HG02981 (cell line): ENCODE results near the gene RDM1.

Source experiments
- ATAC-seq: cut with Tn5 transposase; IDR thresholded peaks from one replicate; pipeline ENCODE4 v1.9.1; 2021; ENCODE audit warnings: mild to moderate bottlenecking, moderate library complexity; ENCODE audit not compliant: unreplicated experiment

Gene RDM1

GRCh38 chr17:35875072-35875799, 55.3 kb downstream of the RDM1 start:
- ATAC-seq: no peak

DNA sequence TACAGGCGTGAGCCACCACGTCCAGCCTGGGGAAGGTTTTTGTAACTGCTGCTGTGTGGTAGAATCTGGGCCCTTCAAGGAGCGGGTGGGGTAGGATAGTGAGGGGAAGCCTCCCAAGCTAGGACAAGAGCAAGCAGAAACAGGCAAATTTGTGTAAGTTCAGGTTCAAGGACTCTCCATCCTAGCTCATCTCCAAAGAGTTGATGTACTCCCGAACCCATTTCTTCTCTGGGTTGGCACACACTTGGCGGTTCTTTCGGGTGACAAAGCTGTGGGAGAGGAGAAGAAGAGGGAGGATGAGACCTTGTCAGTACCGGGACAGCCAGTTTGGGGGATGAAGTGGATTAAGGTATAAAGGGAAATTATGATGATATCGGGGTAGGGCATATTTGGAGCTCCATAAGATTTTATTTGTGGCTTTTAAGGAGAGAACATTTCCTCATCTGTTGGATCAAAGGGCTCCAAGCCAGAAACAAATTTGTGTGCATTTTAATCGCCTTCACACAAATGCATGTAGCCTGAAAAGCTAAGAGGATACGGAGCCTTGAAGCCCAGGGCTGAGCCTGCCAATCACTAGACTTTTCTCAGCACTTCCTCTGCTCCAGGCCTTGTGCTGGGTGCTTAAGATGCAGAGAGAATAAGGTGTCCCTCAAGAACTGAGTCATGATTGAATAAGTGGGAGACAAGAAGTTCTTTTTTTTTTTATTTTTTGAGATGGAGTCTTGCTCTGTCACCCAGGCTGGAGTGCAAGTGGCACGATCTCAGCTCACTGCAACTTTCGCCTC, 58.2 kb downstream of the RDM1 start:
- ATAC-seq: no peak

DNA sequence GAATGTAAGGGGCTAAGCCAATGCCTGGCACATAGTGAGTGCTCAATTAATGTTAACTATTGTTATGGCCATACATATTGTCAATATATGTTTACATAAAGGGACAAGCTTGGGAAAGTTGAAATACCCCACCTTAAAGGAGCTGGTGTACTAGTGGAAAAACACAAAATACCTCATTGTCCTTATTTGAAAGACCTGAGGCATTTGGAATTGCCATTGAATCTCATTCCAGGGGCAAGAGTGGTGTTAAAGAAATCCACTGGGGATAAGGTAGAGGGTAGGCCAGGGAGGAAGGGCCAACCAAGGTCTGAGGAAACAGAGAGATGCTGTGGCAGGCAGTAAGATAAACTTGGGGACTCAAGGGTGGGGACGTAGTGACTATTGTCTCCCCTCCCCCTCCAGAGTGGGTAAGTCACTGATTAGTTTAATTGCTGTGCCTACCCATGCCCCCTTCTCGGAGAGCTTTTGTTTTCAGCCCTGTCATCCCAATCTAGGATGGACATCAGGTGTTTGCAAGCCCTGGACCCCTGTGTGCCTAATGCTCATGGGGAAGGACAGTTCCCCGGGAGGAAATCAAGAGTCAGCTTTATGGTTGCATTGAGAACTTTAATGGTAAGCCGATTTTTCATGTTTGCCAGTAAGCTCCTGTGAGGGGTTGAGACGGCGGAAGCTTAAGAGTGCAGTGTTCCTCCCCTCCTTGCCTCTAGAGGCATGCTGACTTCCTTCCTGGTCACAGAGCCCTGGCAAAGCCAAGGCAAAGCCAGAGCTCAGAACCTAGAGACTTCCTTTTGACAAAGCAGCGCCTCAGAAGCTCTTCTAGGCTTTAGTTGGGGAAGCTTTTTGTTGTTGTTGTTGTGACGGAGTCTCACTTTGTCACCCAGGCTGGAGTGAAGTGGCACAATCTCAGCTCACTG, 59.4 kb downstream of the RDM1 start:
- no peak for ATAC-seq

DNA sequence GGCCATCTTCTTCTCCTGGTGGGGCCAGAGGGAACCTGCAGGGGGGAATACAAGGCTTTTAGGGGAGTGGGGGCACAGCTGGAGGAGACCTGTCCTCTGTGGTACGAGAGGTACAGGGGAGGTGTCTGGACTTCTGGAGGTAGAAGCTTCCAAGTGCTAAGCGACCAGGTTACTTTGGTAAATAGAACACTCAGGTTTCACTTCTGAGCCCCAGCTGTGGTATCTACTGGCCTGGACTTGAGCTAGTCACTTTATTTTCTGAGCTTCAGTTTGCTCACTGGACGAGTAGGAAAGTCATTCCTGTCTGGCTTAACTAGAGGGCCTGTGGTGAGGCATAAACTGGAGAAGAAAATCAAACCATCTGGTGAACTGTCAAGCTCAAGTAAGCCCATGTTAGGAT, 61.8 kb downstream of the RDM1 start, which contains the start of gene HEATR9:
Gene HEATR9, minus strand, starts transcription at position 155 of the 400 bp plus-strand sequence. Its CDS starts 149 bp downstream, at position 6.
- no peak for ATAC-seq
